ENCODE results near the gene MVB12B. TPM values are rescaled to one million over a fixed set of nuclear protein-coding genes. Genes with fewer than 3 reads are reported as not detected.
A peak's percentile ranks its signal among the peaks of the same experiment; 100 is the strongest.

The MVB12B gene
- total RNA-seq, 1 donor from 2014 or later: 12.8 TPM

DNA sequence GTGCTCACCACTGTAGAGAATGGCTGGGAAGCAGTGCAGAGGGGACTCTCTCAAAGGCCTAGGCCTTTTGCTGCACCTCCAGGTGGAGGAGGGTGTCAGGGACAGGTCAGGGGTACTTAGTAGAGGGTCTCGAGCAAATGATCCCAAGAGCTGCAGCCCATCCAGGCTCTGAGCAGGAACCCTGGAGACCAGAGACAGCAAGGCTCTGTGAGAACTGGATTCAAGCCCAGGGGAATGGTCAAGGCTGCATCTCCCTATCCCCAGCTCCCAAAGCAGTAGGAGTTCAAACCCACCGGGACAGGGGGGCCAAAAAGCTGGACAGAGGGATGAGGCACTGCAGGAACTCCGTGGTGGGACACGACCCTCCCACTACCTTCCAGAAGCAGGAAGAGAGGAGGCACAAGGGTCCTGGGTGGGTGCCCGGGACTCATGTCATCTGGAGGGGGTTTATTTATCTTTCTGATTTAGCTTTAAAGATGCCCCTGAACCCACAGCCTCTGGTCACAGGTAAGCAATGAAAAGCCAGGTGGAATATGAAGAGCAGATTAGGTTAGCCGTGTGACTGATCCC, 124.8 kb downstream of the MVB12B start:
- H3K9me3 ChIP-seq (ENCODE audit: insufficient read depth, low read depth, low read length): no peaks in the 10 kb centered on the region
- FAIRE-seq (no peak), DNase-seq (ENCODE audit: low read depth) (no peak)
- H3K4me1 ChIP-seq (ENCODE audit: insufficient read depth, low read length): peaks cover 5% of the 10 kb centered on the region
- H3K9ac ChIP-seq (ENCODE audit: low read length): no peak overlapping the region
- no peak overlapping the region for H3K4me3 ChIP-seq (ENCODE audit: insufficient read depth, low read depth, low read length)
- Mint-ChIP-seq H3K4me3 (ENCODE audit: unreplicated experiment) (no peak overlapping the region), H3K27me3 (ENCODE audit: low read depth, unreplicated experiment) (peaks cover 5% of the 10 kb centered on the region), H3K9me3 (ENCODE audit: unreplicated experiment) (no peaks in the 10 kb centered on the region), H3K36me3 (ENCODE audit: low read depth, unreplicated experiment) (peaks cover 3% of the 10 kb centered on the region), H3K4me1 (ENCODE audit: low read depth, unreplicated experiment) (peaks cover 23% of the 10 kb centered on the region), H3K27ac (ENCODE audit: unreplicated experiment) (no peak overlapping the region)
- TF ChIP-seq, protein P1, sequence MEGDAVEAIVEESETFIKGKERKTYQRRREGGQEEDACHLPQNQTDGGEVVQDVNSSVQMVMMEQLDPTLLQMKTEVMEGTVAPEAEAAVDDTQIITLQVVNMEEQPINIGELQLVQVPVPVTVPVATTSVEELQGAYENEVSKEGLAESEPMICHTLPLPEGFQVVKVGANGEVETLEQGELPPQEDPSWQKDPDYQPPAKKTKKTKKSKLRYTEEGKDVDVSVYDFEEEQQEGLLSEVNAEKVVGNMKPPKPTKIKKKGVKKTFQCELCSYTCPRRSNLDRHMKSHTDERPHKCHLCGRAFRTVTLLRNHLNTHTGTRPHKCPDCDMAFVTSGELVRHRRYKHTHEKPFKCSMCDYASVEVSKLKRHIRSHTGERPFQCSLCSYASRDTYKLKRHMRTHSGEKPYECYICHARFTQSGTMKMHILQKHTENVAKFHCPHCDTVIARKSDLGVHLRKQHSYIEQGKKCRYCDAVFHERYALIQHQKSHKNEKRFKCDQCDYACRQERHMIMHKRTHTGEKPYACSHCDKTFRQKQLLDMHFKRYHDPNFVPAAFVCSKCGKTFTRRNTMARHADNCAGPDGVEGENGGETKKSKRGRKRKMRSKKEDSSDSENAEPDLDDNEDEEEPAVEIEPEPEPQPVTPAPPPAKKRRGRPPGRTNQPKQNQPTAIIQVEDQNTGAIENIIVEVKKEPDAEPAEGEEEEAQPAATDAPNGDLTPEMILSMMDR (IDR thresholded peaks at IDR 0.05; ENCODE audit: insufficient read depth, low read depth, low read length): no peak
- TF ChIP-seq EZH2 (IDR thresholded peaks at IDR 0.05; ENCODE audit: insufficient read depth, low read length): no peak
- no peaks in the 10 kb centered on the region for H3K36me3 ChIP-seq (ENCODE audit: insufficient read depth, low read length)
- no peak overlapping the region for H2AFZ ChIP-seq (ENCODE audit: low read depth, low read length)
- no peaks in the 10 kb centered on the region for H4K20me1 ChIP-seq (ENCODE audit: insufficient read depth, low read length)
- no peak overlapping the region for H3K4me2 ChIP-seq (ENCODE audit: low read length)
- no peaks in the 10 kb centered on the region for H3K79me2 ChIP-seq (ENCODE audit: insufficient read depth, low read length)
- no peaks in the 10 kb centered on the region for H3K27me3 ChIP-seq (ENCODE audit: insufficient read depth, low read length)
- no peak overlapping the region for H3K27ac ChIP-seq (ENCODE audit: low read depth, low read length)

DNA sequence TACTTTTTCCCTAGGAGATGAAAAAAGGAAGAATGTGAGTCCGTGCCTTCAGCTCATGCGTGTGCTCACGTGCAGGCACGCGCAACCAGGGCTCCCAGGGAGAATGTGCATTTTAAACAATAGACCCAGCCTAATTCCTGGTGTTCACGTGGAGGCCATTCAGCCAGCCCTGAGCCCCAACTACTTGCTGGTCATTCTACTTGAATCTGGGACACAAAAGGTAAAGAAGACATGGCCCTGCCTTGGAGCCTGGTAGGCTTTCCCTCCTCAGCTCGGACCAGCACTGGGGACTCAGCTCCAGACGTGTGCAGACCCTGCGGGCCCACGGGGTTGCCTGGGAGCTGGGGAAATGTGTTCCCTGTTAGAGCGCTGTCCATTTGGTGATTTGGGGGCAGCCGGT, 125.5 kb downstream of the MVB12B start:
- Histone ChIP-seq H3K9ac (ENCODE audit: low read length) (no peak overlapping the region), H3K79me2 (ENCODE audit: insufficient read depth, low read length) (no peaks in the 10 kb centered on the region), H4K20me1 (ENCODE audit: insufficient read depth, low read length) (no peaks in the 10 kb centered on the region), H3K36me3 (ENCODE audit: insufficient read depth, low read length) (no peaks in the 10 kb centered on the region), H2AFZ (ENCODE audit: low read depth, low read length) (no peak overlapping the region), H3K27ac (ENCODE audit: low read depth, low read length) (no peak overlapping the region), H3K9me3 (ENCODE audit: insufficient read depth, low read depth, low read length) (no peaks in the 10 kb centered on the region), H3K4me1 (ENCODE audit: insufficient read depth, low read length) (peaks cover 5% of the 10 kb centered on the region), H3K27me3 (ENCODE audit: insufficient read depth, low read length) (no peaks in the 10 kb centered on the region), H3K4me3 (ENCODE audit: insufficient read depth, low read depth, low read length) (no peak overlapping the region), H3K4me2 (ENCODE audit: low read length) (no peak overlapping the region)
- no peak for TF ChIP-seq EZH2 (IDR thresholded peaks at IDR 0.05; ENCODE audit: insufficient read depth, low read length)
- Mint-ChIP-seq H3K9me3 (ENCODE audit: unreplicated experiment) (no peaks in the 10 kb centered on the region), H3K27me3 (ENCODE audit: low read depth, unreplicated experiment) (peaks cover 5% of the 10 kb centered on the region), H3K36me3 (ENCODE audit: low read depth, unreplicated experiment) (peaks cover 3% of the 10 kb centered on the region), H3K4me1 (ENCODE audit: low read depth, unreplicated experiment) (peaks cover 23% of the 10 kb centered on the region), H3K27ac (ENCODE audit: unreplicated experiment) (no peak overlapping the region), H3K4me3 (ENCODE audit: unreplicated experiment) (no peak overlapping the region)
- DNase-seq (ENCODE audit: low read depth) (no peak), FAIRE-seq (no peak)

DNA sequence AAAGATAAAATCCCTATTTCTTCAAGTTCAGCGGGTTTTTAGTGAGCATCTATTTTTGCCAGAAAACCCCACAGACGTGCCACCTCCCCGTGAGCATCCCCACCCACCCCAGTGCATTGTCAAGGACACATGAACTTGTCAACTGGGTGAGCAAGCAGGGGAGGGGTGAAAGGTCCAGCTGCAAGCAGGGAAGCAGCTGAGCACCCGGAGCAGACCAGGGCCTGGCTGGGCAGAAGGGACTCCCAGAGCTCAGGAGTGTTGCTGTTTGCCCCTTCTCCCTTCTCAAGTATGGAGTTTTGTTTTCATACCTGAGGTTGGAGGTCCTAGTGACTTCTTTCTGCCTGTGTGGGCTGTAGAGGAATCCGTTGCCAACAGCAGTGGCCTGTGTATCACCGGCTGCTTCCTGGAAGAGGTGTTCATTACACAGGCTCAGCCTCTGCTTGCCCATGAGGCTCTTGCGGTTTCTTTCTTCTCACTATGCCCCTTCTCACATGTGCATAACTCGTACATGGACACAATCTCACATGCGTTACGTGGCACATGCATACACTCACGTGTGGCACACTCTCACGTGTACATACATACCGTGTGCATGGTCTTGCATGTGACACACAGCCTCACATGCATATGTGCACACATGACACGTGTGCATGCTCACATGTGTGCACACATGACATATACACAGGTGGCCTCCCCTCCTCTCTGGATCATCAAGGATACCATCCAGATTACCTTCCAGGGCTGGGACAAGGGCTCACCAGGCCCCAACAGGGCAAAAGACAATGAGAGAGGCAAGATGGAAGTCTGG, 126.7 kb downstream of the MVB12B start:
- TF ChIP-seq, protein P1 (IDR thresholded peaks at IDR 0.05; ENCODE audit: insufficient read depth, low read depth, low read length): no peak
- no peak for TF ChIP-seq EZH2 (IDR thresholded peaks at IDR 0.05; ENCODE audit: insufficient read depth, low read length)
- peaks cover 5% of the 10 kb centered on the region for H3K27me3 Mint-ChIP-seq (ENCODE audit: low read depth, unreplicated experiment)
- H3K9me3 ChIP-seq (ENCODE audit: insufficient read depth, low read depth, low read length): no peaks in the 10 kb centered on the region
- no peaks in the 10 kb centered on the region for H3K36me3 ChIP-seq (ENCODE audit: insufficient read depth, low read length)
- no peaks in the 10 kb centered on the region for H3K79me2 ChIP-seq (ENCODE audit: insufficient read depth, low read length)
- H3K4me1 Mint-ChIP-seq (ENCODE audit: low read depth, unreplicated experiment): peaks cover 23% of the 10 kb centered on the region
- H3K4me3 Mint-ChIP-seq (ENCODE audit: unreplicated experiment): no peak overlapping the region
- H3K4me1 ChIP-seq (ENCODE audit: insufficient read depth, low read length): peaks cover 5% of the 10 kb centered on the region
- H3K9me3 Mint-ChIP-seq (ENCODE audit: unreplicated experiment): no peaks in the 10 kb centered on the region
- no peak overlapping the region for H3K27ac ChIP-seq (ENCODE audit: low read depth, low read length)
- H3K27me3 ChIP-seq (ENCODE audit: insufficient read depth, low read length): no peaks in the 10 kb centered on the region
- H3K4me2 ChIP-seq (ENCODE audit: low read length): no peak overlapping the region
- peak overlapping the region; percentile 7 for H3K27ac Mint-ChIP-seq (ENCODE audit: unreplicated experiment)
- H2AFZ ChIP-seq (ENCODE audit: low read depth, low read length): no peak overlapping the region
- no peak for DNase-seq (ENCODE audit: low read depth)
- FAIRE-seq: no peak
- H3K36me3 Mint-ChIP-seq (ENCODE audit: low read depth, unreplicated experiment): peaks cover 1% of the 10 kb centered on the region
- no peak overlapping the region for H3K4me3 ChIP-seq (ENCODE audit: insufficient read depth, low read depth, low read length)
- H4K20me1 ChIP-seq (ENCODE audit: insufficient read depth, low read length): no peaks in the 10 kb centered on the region
- H3K9ac ChIP-seq (ENCODE audit: low read length): no peak overlapping the region

Data from astrocyte (in vitro differentiated cells and primary cell).